MM.1S (cell line): ENCODE data around the gene SCRT2.
A peak's percentile ranks its signal among the peaks of the same experiment; 100 is the strongest.

Experiments
- CTCF ChIP-seq: fragments of 300-600 bp; sonication (generic); IDR thresholded peaks from 2 replicates; pipeline ENCODE4 v1.5.1; 2016; ENCODE audit warnings: antibody characterized with exemption, low read length, mixed read lengths
- EZH2 ChIP-seq: fragments of 300-600 bp; sonication (generic); optimal IDR thresholded peaks from 2 replicates; pipeline ENCODE3; 2017; ENCODE audit warnings: low read depth, mild to moderate bottlenecking, antibody characterized with exemption, low read length, mixed read lengths

- TF ChIP-seq CTCF (peak; percentile 35), EZH2 (no peak)
Measured at GRCh38 chr20:672963-673602, 2.5 kb downstream of the SCRT2 start.
